ENCODE data around the gene C19orf85.
"Not testable (repeated sequence)": the region's sequence is repeated elsewhere in the genome, so short reads cannot be mapped to it uniquely, and the experiment has no call there.

The C19orf85 gene

DNA sequence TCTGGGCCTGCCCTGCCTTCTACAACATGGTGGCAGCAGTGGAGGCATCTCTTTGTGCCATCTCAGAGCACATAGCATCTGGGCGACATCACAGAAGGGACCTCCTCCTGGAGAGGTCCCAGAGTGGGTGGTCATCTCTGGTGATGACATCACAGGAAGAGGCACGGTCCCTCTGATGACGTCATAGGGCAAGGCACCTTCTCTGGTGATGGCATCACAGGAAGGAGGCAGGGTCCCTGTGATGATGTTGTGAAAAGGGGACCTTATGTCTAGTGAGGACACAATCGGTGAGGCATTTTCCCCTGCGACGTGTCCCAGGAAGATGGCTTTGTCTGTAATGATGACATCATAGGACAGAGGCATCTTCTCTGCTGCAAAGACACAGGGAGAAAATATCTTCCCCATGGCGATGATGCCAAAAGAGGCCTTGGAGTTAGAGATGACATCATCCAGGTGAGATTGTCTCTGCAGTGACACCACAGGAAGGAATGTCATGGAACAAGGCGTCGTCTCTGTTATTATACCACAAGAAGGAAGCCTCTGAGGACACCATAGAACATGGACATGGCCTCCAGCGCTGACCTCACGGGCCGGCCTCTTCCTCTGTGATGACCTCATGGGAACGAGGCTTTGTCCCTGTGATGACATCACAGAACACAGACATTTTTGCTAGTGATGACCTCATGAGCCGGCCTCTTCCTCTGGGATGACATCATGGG lies 32.2 kb downstream of the C19orf85 start:
- no peak overlapping the region for H3K4me3 Mint-ChIP-seq
- H3K27ac Mint-ChIP-seq, result no peak overlapping the region
- H3K4me1 Mint-ChIP-seq (ENCODE audit: low read depth), result no peaks in the 10 kb centered on the region
- H3K36me3 Mint-ChIP-seq (ENCODE audit: low read depth), result no peaks in the 10 kb centered on the region
- H3K27me3 Mint-ChIP-seq, result peaks cover 43% of the 10 kb centered on the region
- H3K9me3 Mint-ChIP-seq, result no peaks in the 10 kb centered on the region

DNA sequence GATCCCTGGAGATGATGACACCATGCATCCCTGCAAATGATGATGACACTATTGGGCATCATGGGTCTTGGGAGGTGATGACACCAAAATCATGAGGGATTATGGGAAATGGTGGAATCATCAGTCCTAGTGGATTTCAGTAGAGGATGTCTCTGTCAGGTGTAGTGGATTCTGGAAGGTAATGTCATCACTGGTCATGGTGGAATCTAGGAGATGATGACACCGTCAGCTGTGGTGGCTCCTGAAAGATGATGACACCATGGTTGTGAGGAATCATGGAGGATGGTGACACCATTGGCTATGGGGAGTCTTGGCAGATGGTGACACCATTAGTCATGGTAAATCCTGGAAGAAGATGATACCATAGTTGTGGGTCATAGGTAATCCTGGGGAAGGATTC lies 33.4 kb downstream of the C19orf85 start:
- Mint-ChIP-seq H3K4me3 (no peak overlapping the region), H3K9me3 (no peaks in the 10 kb centered on the region), H3K27ac (no peak overlapping the region), H3K27me3 (peaks cover 32% of the 10 kb centered on the region), H3K36me3 (ENCODE audit: low read depth) (no peaks in the 10 kb centered on the region), H3K4me1 (ENCODE audit: low read depth) (no peaks in the 10 kb centered on the region)

DNA sequence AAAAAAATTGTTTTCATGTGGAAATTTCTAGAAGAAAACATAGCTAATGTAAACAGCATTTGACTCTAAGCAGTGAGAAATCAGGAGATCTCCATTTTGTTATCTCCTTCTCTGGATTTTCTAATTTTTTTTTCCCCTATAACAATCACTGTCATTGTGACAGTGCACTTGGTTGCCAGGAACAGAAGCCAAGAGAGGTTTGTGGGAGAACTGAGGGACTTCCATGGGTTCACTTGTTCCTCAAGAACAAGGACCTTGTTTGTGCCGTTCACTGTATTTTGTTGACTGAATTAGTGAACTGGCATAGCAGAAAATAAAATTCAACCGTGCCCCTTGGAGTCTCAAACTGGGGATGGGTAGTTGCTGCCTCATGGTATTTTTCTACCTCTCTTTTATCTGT lies 38.5 kb downstream of the C19orf85 start:
- Mint-ChIP-seq H3K27me3 (peaks cover 23% of the 10 kb centered on the region), H3K4me1 (ENCODE audit: low read depth) (peaks cover 8% of the 10 kb centered on the region), H3K36me3 (ENCODE audit: low read depth) (no peaks in the 10 kb centered on the region), H3K27ac (no peak overlapping the region), H3K4me3 (no peak overlapping the region), H3K9me3 (no peaks in the 10 kb centered on the region)

DNA sequence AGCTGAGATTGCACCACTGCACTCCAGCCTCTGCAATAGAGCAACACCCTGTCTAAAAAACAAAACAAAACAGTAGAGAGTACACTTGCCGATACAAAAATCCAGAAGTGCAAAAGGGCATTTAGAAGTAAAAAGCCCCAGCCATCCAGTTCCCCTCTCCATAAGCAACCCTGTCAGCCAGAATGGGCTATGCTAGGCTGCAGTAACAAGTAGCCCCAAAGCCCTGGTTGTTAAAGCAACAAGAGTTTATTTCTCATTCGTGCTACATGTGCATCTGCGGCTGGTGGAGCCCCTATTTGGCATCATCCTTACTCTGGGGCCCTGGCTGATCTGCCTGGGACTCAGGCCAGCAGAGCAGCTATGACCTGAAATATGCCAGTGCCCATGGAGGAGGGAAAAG lies 40.0 kb downstream of the C19orf85 start:
- no peaks in the 10 kb centered on the region for H3K9me3 Mint-ChIP-seq

DNA sequence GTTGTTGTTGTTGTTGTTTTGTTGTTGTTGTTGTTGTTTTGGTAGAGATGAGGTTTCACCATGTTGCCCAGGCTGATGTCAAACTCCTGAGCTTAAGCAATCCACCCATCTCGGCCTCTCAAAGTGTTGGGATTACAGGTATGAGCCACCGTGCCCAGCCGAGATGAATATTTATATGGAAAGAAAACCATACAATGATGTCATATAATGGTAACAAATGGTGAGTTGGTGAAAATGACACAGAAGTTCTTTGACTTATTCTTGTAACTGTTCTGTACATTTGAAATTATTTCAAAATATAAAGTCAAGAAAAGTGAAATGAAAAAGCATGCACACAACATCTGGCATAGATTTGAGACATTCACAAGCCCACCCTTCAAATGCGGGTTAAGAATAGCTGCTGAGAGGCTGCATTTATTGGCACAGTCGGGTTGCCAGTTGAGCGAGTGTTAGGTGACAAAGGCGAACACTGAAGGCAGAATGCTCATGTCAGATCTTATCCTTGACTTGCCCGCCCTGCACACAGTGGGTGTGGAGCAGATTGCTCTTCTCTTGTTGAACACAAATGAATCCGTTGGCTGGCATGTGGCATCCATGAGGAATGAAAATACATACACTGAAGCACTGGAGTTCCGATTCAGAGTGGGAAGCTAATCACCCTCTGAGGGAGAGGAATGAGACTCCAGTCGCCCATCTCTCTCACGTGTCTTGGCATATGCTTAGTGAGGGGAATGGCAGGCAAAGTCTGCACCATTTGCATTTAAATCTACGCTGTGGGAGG lies 41.1 kb downstream of the C19orf85 start:
- Mint-ChIP-seq H3K27me3 (peaks cover 9% of the 10 kb centered on the region), H3K36me3 (ENCODE audit: low read depth) (no peaks in the 10 kb centered on the region), H3K9me3 (no peaks in the 10 kb centered on the region), H3K27ac (no peak overlapping the region), H3K4me3 (no peak overlapping the region), H3K4me1 (ENCODE audit: low read depth) (peaks cover 8% of the 10 kb centered on the region)

More for the DNA sequence above, 40.0 kb downstream of the C19orf85 start:
- H3K27ac Mint-ChIP-seq, result no peak overlapping the region
- no peaks in the 10 kb centered on the region for H3K36me3 Mint-ChIP-seq (ENCODE audit: low read depth)
- peaks cover 14% of the 10 kb centered on the region for H3K27me3 Mint-ChIP-seq
- H3K4me3 Mint-ChIP-seq, result no peak overlapping the region
- H3K4me1 Mint-ChIP-seq (ENCODE audit: low read depth), result peaks cover 8% of the 10 kb centered on the region

DNA sequence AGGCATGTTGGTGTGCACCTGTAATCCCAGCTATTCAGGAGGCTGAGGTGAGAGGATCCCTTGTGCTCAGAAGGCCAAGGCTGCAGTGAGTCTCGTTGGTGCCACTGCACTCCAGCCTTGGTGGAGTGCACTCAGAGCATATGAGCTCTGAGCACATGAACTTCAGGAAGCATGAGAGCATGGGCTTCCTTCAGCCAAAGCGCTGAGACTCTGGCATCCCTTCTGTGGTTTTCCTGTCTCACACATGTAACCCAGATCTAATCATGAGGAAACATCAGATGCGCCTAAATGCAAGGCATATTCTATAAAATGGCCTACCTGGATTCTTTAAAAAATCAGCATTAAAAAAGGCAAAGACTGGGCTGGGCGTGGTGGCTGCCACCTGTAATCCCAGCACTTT lies 43.3 kb downstream of the C19orf85 start:
- H3K27ac Mint-ChIP-seq, H3K27me3 Mint-ChIP-seq: not testable (repeated sequence)
- peaks cover 12% of the 10 kb centered on the region for H3K4me1 Mint-ChIP-seq (ENCODE audit: low read depth)

DNA sequence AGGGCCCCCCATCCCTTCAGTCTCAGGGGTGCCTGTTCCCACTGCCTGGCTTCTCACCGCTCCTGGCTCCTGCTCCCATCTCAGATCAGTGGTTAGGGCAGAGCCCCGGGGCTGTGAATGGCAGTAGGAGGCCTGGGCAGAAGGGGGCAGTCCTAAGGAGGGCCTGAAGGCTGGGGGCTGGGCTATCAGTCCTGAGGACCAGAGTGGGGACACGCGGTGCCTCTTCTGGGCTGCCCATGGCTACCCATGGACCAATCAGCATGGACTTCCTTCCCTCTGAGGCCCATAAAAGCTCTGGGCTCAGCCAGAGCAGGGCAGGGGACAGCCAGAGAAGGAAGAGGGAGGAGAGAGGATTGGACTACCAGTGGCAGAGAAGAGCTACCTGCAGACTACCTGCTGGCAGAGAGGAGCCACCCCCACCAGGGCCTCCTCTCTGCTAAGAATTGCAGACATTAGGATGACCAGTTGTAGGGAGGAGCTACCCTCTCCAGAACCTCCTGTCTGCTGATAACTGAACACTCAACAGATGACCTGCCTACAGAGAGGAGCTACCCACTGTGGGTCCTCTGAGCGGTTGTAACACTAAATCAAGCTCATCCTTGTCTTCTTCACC lies 44.8 kb downstream of the C19orf85 start:
- H3K9me3 Mint-ChIP-seq, result no peaks in the 10 kb centered on the region
- H3K4me1 Mint-ChIP-seq (ENCODE audit: low read depth), result peaks cover 12% of the 10 kb centered on the region
- H3K4me3 Mint-ChIP-seq, result no peak overlapping the region
- H3K27ac Mint-ChIP-seq, result no peak overlapping the region
- peaks cover 1% of the 10 kb centered on the region for H3K27me3 Mint-ChIP-seq
- no peaks in the 10 kb centered on the region for H3K36me3 Mint-ChIP-seq (ENCODE audit: low read depth)

More for the DNA sequence above, 43.3 kb downstream of the C19orf85 start:
- not testable (repeated sequence) for H3K4me3 Mint-ChIP-seq; H3K9me3 Mint-ChIP-seq; H3K36me3 Mint-ChIP-seq (ENCODE audit: low read depth)

DNA sequence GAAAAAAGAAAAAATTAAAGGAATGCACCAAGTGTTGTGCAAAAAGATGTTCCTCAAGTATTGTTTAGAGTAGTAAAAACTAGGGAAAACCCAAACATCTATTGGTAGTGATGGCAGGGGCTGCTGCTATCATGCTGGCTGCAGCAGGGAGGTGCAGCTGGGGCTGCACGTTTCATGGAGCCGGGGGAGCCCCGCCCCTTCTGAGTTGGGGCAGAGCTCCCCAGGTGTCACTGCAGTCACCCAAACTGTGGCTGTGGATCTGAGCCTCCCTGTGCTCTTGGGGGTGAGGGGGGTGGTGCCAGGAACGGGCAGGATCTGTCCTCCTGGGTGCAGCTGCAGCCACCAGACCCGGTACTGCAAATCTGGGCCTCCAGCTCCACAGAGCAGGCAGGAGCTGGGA lies 45.4 kb downstream of the C19orf85 start:
- Mint-ChIP-seq H3K9me3 (no peaks in the 10 kb centered on the region), H3K4me3 (no peak overlapping the region), H3K4me1 (ENCODE audit: low read depth) (peaks cover 12% of the 10 kb centered on the region), H3K36me3 (ENCODE audit: low read depth) (no peaks in the 10 kb centered on the region), H3K27me3 (no peaks in the 10 kb centered on the region), H3K27ac (no peak overlapping the region)

DNA sequence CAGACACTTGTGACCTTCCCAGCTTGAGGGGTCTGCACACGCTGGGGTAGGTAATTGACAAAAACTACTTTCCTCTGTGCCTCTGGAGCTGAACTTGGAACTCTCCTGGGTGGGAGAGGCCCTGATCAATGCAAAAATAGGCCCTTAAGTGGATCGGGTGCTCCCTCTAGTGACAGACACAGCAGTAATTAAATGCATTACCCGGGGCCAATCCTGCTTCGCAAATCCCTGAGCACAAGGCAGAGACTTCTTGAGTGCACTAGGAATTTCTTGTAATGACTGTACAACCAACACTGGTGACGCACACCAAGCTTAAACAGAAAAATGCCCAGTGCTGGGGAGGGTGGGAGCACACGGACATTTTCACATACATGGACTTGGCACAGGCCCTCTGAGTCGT lies 46.4 kb downstream of the C19orf85 start:
- no peak overlapping the region for H3K4me3 Mint-ChIP-seq
- H3K9me3 Mint-ChIP-seq, result no peaks in the 10 kb centered on the region
- H3K27me3 Mint-ChIP-seq, result no peaks in the 10 kb centered on the region
- H3K36me3 Mint-ChIP-seq (ENCODE audit: low read depth), result no peaks in the 10 kb centered on the region
- no peak overlapping the region for H3K27ac Mint-ChIP-seq
- peaks cover 12% of the 10 kb centered on the region for H3K4me1 Mint-ChIP-seq (ENCODE audit: low read depth)

All from stimulated activated naive CD8-positive, alpha-beta T cell treated with anti-CD3 and anti-CD28 coated beads, Interleukin-15, Interleukin-2, amounts not matched to agents 100 ng/mL and 50 ng/mL, for 24 hours (primary cell).